HCT116 (cell line): ENCODE results near the gene PANX3. TPM values are rescaled to one million over a fixed set of nuclear protein-coding genes. Genes with fewer than 3 reads are reported as not detected.

Source experiments
- ATAC-seq: fragments of 200-7000 bp; cut with Tn5 transposase; 2 replicates; pipeline ENCODE4 v1.9.1; 2020; ENCODE audit warnings: mild to moderate bottlenecking, moderate library complexity
- BruUV-seq: library from RNA; stranded (reverse); fragments of 400-500 nt; replicated peaks from 2 replicates; lab custom pipeline; 2021; lab: Mats Ljungman, UMichigan
- CTCF ChIA-PET: fragments of 300-600 bp; sonication (Branson Sonifier 250); formaldehyde crosslinking; loops from one replicate; lab custom pipeline; 2021; ENCODE audit warnings: antibody characterized with exemption; lab: Charles Lee
- POLR2A ChIA-PET: fragments of 300-600, 350-600 bp; sonication (Branson Sonifier 250); formaldehyde crosslinking; loops from one replicate; lab custom pipeline; 2021; ENCODE audit warnings: antibody characterized with exemption; lab: Charles Lee
- RAD21 ChIA-PET, 2 experiments: fragments of 300-600 bp; sonication (Branson Sonifier 250); formaldehyde crosslinking; loops; one replicate each; lab custom pipeline; 2023; ENCODE audit warnings: low total read pairs in 2 of 2; ENCODE audit not compliant: uncharacterized antibody in 2 of 2, unreplicated experiment in 2 of 2, low non-redundant PET in 1 of 2; lab: Charles Lee
- DNase-seq: peaks from one replicate; pipeline ENCODE4 v3.0.0-alpha.2; 2010; ENCODE audit warnings: low read depth, low spot score
- H2AFZ ChIP-seq: fragments of 200-600 bp; shearing (Covaris generic), sonication (generic); 2 replicates; pipeline ENCODE4 v1.6.1; 2017; ENCODE audit warnings: low read depth, mixed run types, mixed read lengths, antibody characterized with exemption, low read length; ENCODE audit not compliant: poor library complexity, severe bottlenecking
- H3K27ac ChIP-seq: 2 replicates; pipeline ENCODE4 v1.5.1; 2012; ENCODE audit warnings: low read depth, low read length
- H3K27me3 ChIP-seq: fragments of 200-600 bp; sonication (generic); 2 replicates; pipeline ENCODE4 v1.6.1; 2016; ENCODE audit warnings: mixed run types, low read length, mixed read lengths; ENCODE audit not compliant: insufficient read depth
- H3K36me3 ChIP-seq, 2 experiments: fragments of 200-500 bp in 1 of 2; fragments of 200-600 bp in 1 of 2; sonication (Bioruptor generic) in 1 of 2; sonication (generic) in 1 of 2; 2 replicates each; pipeline versions ENCODE4 v1.5.1 to v1.6.1; 2014 to 2016; ENCODE audit warnings: low read length in 2 of 2, inconsistent platforms in 1 of 2, mixed read lengths in 1 of 2, mixed run types in 1 of 2; ENCODE audit not compliant: insufficient read depth in 2 of 2, control insufficient read depth in 1 of 2
- H3K4me1 ChIP-seq, 2 experiments: fragments of 200-600 bp in 1 of 2; sonication (generic) in 1 of 2; 2 replicates each; pipeline versions ENCODE4 v1.5.1 to v1.6.1; 2012 to 2017; ENCODE audit warnings: low read length in 2 of 2, inconsistent platforms in 1 of 2, mild to moderate bottlenecking in 1 of 2, mixed read lengths in 1 of 2, mixed run types in 1 of 2, moderate library complexity in 1 of 2; ENCODE audit not compliant: insufficient read depth in 2 of 2, control insufficient read depth in 1 of 2
- H3K4me2 ChIP-seq: fragments of 200-600 bp; sonication (generic); 2 replicates; pipeline ENCODE4 v1.6.1; 2017; ENCODE audit warnings: mixed run types, low read length, mixed read lengths
- H3K4me3 ChIP-seq, 2 experiments: fragments of 200-600 bp in 1 of 2; sonication (generic) in 1 of 2; replicated peaks in 1 of 2; 2 replicates each; pipeline ENCODE4 v1.5.1; 2011 to 2016; ENCODE audit warnings: low read length in 2 of 2, control low read depth in 1 of 2, low read depth in 1 of 2, mild to moderate bottlenecking in 1 of 2, mixed read lengths in 1 of 2, mixed run types in 1 of 2
- H3K79me2 ChIP-seq: fragments of 200-600 bp; sonication (generic); 2 replicates; pipeline ENCODE4 v1.6.1; 2017; ENCODE audit warnings: mild to moderate bottlenecking, mixed run types, low read length, moderate library complexity, mixed read lengths; ENCODE audit not compliant: insufficient read depth
- H3K9ac ChIP-seq: fragments of 200-600 bp; sonication (generic); 2 replicates; pipeline ENCODE4 v1.6.1; 2016; ENCODE audit warnings: low read length, mixed read lengths
- H3K9me2 ChIP-seq: fragments of 200-600 bp; sonication (generic), shearing (Covaris generic); 2 replicates; pipeline ENCODE4 v1.6.1; 2017; ENCODE audit warnings: mixed run types, mild to moderate bottlenecking, moderate library complexity; ENCODE audit not compliant: insufficient read depth
- H3K9me3 ChIP-seq, 2 experiments: fragments of 200-500 bp in 1 of 2; fragments of 200-600 bp in 1 of 2; sonication (Bioruptor generic) in 1 of 2; sonication (generic) in 1 of 2; 2 replicates each; pipeline ENCODE4 v1.6.1; 2014 to 2017; ENCODE audit warnings: low read length in 2 of 2, mixed read lengths in 2 of 2, inconsistent platforms in 1 of 2, low read depth in 1 of 2, mild to moderate bottlenecking in 1 of 2, mixed run types in 1 of 2, moderate library complexity in 1 of 2; ENCODE audit not compliant: control insufficient read depth in 1 of 2, insufficient read depth in 1 of 2
- H4K20me1 ChIP-seq: fragments of 200-600 bp; sonication (generic), shearing (Covaris generic); 2 replicates; pipeline ENCODE4 v1.6.1; 2017; ENCODE audit warnings: mixed run types, mild to moderate bottlenecking, moderate library complexity; ENCODE audit not compliant: insufficient read depth
- CBX3 ChIP-seq: IDR thresholded peaks from 2 replicates; pipeline ENCODE4 v1.6.1; 2012; ENCODE audit warnings: low read depth
- EGR1 ChIP-seq: IDR thresholded peaks from 2 replicates; pipeline ENCODE4 v1.6.1; 2012; ENCODE audit warnings: low read depth
- ELF1 ChIP-seq: IDR thresholded peaks from 2 replicates; pipeline ENCODE4 v1.6.1; 2012; ENCODE audit warnings: low read depth, borderline replicate concordance
- EZH2 ChIP-seq: fragments of 200-600 bp; sonication (generic); IDR thresholded peaks from 2 replicates; pipeline ENCODE4 v1.6.1; 2017; ENCODE audit warnings: antibody characterized with exemption, mixed run types
- FOSL1 ChIP-seq: IDR thresholded peaks from 2 replicates; pipeline ENCODE4 v1.6.1; 2012; ENCODE audit warnings: low read depth
- JUND ChIP-seq: IDR thresholded peaks from 2 replicates; pipeline ENCODE4 v1.6.1; 2012
- POLR2A ChIP-seq: IDR thresholded peaks from 2 replicates; pipeline ENCODE4 v1.7.0; 2011; ENCODE audit warnings: borderline replicate concordance; ENCODE audit not compliant: insufficient read depth, insufficient read length; ENCODE audit errors: extremely low read depth
- POLR2AphosphoS5 ChIP-seq: IDR thresholded peaks from 2 replicates; pipeline ENCODE4 v1.6.1; 2011; ENCODE audit warnings: mild to moderate bottlenecking, low read depth, low read length, moderate library complexity
- SIN3A ChIP-seq: IDR thresholded peaks from 2 replicates; pipeline ENCODE4 v1.6.1; 2012; ENCODE audit warnings: low read depth
- SP1 ChIP-seq: IDR thresholded peaks from 2 replicates; pipeline ENCODE4 v1.6.1; 2012; ENCODE audit warnings: low read depth
- SRF ChIP-seq: IDR thresholded peaks from 2 replicates; pipeline ENCODE4 v1.6.1; 2012; ENCODE audit warnings: low read depth
- TCF7L2 ChIP-seq: IDR thresholded peaks from 2 replicates; pipeline ENCODE4 v1.7.0; 2011; ENCODE audit warnings: borderline replicate concordance, inconsistent platforms; ENCODE audit not compliant: insufficient read depth, insufficient read length; ENCODE audit errors: extremely low read depth
- ZNF274 ChIP-seq: fragments of 200-500 bp; sonication (Bioruptor generic); IDR thresholded peaks from 2 replicates; pipeline ENCODE4 v1.6.1; 2014; ENCODE audit warnings: mild to moderate bottlenecking, low read depth, low read length, inconsistent platforms
- intact Hi-C: fragments of 100-400 bp; cut with micrococcal nuclease; formaldehyde crosslinking; loops from 2 replicates; pipeline ENCODE4 v1.10.0; 2022
- total RNA-seq: library from RNA; stranded (reverse); gene quantifications from one replicate; pipeline ENCODE4 v1.2.1, GENCODE V29; 2021; ENCODE audit not compliant: unreplicated experiment
- TF ChIP-seq, protein P1 (sequence below), 3 experiments: fragments of 200-600 bp in 1 of 3; sonication (generic) in 1 of 3; IDR thresholded peaks in 2 of 3; conservative IDR thresholded peaks in 1 of 3; 2 replicates each; pipeline ENCODE4 v1.5.1; 2012 to 2017; ENCODE audit warnings: low read depth in 2 of 3, low read length in 2 of 3, antibody characterized with exemption in 1 of 3, borderline replicate concordance in 1 of 3, control low read depth in 1 of 3, mild to moderate bottlenecking in 1 of 3, mixed read lengths in 1 of 3, mixed run types in 1 of 3, moderate library complexity in 1 of 3; ENCODE audit not compliant: insufficient read depth in 1 of 3
- TF ChIP-seq, protein P2 (sequence below): IDR thresholded peaks from 2 replicates; pipeline ENCODE4 v1.6.1; 2012
- TF ChIP-seq, protein P3 (sequence below): IDR thresholded peaks from 2 replicates; pipeline ENCODE4 v1.6.1; 2012
- TF ChIP-seq, protein P4 (sequence below): IDR thresholded peaks from 2 replicates; pipeline ENCODE4 v1.6.1; 2011; ENCODE audit warnings: mild to moderate bottlenecking, low read length, moderate library complexity; ENCODE audit not compliant: insufficient replicate concordance; ENCODE audit errors: extremely low read depth
- TF ChIP-seq, protein P5 (sequence below): IDR thresholded peaks from 2 replicates; pipeline ENCODE4 v1.6.1; 2012; ENCODE audit warnings: low read depth

Gene PANX3
- total RNA-seq, 1 experiment from 2014 or later: not detected

DNA sequence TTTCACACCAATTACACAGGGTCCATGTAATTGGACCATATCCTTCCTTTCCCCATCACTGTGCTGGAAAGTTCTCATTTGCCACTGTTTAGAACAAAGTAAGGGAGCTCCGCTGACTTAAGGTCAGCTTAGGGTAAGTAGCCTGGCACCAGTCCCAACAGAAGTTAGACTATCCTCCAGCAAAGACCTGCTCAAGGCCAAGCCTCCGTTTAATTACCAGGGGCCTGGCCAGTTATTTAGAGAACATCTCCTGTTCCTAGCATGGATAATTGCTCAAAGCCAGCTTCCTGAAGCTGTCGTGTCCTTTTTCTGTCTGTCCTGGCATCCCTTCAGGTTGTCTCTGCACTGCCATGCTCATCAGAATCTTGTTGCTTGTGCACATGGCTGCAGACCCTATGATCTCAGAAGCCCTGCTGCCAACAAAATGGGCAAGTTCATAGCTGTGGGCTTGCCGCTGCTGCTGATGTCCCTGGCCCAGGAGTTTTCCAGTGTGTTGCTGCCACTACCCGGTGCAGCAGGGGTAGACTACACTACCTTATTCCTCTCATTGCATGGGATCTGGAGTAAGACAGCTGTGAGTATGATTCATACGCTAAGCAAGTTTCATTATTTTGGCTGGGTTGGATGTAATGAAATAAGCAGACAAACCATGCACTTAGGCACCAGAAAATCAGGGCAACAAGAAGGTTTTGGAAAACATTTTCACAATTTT lies 33.4 kb upstream of the PANX3 start (continued):
- TF ChIP-seq, protein P1, sequence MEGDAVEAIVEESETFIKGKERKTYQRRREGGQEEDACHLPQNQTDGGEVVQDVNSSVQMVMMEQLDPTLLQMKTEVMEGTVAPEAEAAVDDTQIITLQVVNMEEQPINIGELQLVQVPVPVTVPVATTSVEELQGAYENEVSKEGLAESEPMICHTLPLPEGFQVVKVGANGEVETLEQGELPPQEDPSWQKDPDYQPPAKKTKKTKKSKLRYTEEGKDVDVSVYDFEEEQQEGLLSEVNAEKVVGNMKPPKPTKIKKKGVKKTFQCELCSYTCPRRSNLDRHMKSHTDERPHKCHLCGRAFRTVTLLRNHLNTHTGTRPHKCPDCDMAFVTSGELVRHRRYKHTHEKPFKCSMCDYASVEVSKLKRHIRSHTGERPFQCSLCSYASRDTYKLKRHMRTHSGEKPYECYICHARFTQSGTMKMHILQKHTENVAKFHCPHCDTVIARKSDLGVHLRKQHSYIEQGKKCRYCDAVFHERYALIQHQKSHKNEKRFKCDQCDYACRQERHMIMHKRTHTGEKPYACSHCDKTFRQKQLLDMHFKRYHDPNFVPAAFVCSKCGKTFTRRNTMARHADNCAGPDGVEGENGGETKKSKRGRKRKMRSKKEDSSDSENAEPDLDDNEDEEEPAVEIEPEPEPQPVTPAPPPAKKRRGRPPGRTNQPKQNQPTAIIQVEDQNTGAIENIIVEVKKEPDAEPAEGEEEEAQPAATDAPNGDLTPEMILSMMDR (IDR thresholded peaks at IDR 0.05 in 2 of 3, conservative IDR thresholded peaks at IDR 0.05 in 1 of 3; ENCODE audit: borderline replicate concordance in 1 of 3, insufficient read depth in 1 of 3, low read depth in 2 of 3, low read length in 2 of 3): no peak
- TF ChIP-seq POLR2A (no peak), EZH2 (no peak), SRF (no peak), SP1 (no peak), ZNF274 (no peak)
- TF ChIP-seq, protein P2, sequence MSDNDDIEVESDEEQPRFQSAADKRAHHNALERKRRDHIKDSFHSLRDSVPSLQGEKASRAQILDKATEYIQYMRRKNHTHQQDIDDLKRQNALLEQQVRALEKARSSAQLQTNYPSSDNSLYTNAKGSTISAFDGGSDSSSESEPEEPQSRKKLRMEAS: no peak
- TF ChIP-seq, protein P3, sequence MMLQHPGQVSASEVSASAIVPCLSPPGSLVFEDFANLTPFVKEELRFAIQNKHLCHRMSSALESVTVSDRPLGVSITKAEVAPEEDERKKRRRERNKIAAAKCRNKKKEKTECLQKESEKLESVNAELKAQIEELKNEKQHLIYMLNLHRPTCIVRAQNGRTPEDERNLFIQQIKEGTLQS: no peak
- TF ChIP-seq, all 23 proteins: peak for 0

DNA sequence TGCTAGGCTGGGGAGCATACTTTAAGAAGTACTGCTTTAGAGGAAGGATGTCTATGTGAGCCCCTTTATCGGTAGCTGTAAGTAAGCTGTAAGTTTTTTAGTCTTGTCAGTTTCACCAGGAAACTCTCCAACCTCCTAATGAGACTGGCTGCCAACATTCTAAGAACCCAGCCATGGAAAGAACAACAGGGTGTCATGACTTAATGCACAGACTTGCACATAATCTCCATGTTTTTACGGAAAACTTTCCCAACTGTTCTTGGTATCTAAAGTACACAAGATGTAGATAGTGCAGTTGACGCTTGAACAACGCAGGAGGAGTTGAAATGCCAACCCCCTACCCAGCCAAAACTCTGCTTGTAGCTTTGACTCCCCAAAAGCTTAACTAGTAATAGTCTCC lies 32.5 kb upstream of the PANX3 start:
- ChIA-PET POLR2A (no interaction called here), RAD21 (no interaction called here), CTCF (no interaction called here)
- no peaks in the 10 kb centered on the region for H4K20me1 ChIP-seq
- H3K27me3 ChIP-seq: peaks cover 70% of the 10 kb centered on the region
- no peaks in the 10 kb centered on the region for H3K79me2 ChIP-seq
- H3K9me2 ChIP-seq: no peaks in the 10 kb centered on the region
- ATAC-seq (no peak), DNase-seq (no peak)
- BruUV-seq: no TSS peak
- H3K4me2 ChIP-seq: no peak overlapping the region
- no peak overlapping the region for H2AFZ ChIP-seq
- no peaks in the 10 kb centered on the region for H3K4me1 ChIP-seq
- no peaks in the 10 kb centered on the region for H3K36me3 ChIP-seq
- H3K4me3 ChIP-seq: no peak overlapping the region
- no peak overlapping the region for H3K27ac ChIP-seq
- H3K9me3 ChIP-seq: no peaks in the 10 kb centered on the region
- intact Hi-C loops: no loop called here
- H3K9ac ChIP-seq: no peak overlapping the region
- TF ChIP-seq ELF1: no peak
- no peak for TF ChIP-seq SRF
- no peak for TF ChIP-seq ZNF274
- TF ChIP-seq POLR2AphosphoS5: no peak
- no peak for TF ChIP-seq EGR1
- TF ChIP-seq, protein P4, sequence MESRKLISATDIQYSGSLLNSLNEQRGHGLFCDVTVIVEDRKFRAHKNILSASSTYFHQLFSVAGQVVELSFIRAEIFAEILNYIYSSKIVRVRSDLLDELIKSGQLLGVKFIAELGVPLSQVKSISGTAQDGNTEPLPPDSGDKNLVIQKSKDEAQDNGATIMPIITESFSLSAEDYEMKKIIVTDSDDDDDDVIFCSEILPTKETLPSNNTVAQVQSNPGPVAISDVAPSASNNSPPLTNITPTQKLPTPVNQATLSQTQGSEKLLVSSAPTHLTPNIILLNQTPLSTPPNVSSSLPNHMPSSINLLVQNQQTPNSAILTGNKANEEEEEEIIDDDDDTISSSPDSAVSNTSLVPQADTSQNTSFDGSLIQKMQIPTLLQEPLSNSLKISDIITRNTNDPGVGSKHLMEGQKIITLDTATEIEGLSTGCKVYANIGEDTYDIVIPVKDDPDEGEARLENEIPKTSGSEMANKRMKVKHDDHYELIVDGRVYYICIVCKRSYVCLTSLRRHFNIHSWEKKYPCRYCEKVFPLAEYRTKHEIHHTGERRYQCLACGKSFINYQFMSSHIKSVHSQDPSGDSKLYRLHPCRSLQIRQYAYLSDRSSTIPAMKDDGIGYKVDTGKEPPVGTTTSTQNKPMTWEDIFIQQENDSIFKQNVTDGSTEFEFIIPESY: no peak
- no peak for TF ChIP-seq JUND
- TF ChIP-seq, protein P5, sequence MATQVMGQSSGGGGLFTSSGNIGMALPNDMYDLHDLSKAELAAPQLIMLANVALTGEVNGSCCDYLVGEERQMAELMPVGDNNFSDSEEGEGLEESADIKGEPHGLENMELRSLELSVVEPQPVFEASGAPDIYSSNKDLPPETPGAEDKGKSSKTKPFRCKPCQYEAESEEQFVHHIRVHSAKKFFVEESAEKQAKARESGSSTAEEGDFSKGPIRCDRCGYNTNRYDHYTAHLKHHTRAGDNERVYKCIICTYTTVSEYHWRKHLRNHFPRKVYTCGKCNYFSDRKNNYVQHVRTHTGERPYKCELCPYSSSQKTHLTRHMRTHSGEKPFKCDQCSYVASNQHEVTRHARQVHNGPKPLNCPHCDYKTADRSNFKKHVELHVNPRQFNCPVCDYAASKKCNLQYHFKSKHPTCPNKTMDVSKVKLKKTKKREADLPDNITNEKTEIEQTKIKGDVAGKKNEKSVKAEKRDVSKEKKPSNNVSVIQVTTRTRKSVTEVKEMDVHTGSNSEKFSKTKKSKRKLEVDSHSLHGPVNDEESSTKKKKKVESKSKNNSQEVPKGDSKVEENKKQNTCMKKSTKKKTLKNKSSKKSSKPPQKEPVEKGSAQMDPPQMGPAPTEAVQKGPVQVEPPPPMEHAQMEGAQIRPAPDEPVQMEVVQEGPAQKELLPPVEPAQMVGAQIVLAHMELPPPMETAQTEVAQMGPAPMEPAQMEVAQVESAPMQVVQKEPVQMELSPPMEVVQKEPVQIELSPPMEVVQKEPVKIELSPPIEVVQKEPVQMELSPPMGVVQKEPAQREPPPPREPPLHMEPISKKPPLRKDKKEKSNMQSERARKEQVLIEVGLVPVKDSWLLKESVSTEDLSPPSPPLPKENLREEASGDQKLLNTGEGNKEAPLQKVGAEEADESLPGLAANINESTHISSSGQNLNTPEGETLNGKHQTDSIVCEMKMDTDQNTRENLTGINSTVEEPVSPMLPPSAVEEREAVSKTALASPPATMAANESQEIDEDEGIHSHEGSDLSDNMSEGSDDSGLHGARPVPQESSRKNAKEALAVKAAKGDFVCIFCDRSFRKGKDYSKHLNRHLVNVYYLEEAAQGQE: no peak
- TF ChIP-seq TCF7L2: no peak
- TF ChIP-seq CBX3: no peak
- no peak for TF ChIP-seq EZH2
- TF ChIP-seq FOSL1: no peak
- TF ChIP-seq SIN3A: no peak
- no peak for TF ChIP-seq POLR2A
